ENCODE measurements around the gene RPUSD1.
"Not testable (repeated sequence)": the region's sequence is repeated elsewhere in the genome, so short reads cannot be mapped to it uniquely, and the experiment has no call there.

RPUSD1 gene

GRCh38 chr16:747978-748746, 40.0 kb downstream of the RPUSD1 start:
- no peak for DNase-seq (ENCODE audit: low read depth in 2 of 2)

GRCh38 chr16:746637-747036, 41.5 kb downstream of the RPUSD1 start:
- no peak for DNase-seq (ENCODE audit: low read depth in 2 of 2)

GRCh38 chr16:745739-746138, 42.4 kb downstream of the RPUSD1 start:
- no peak for DNase-seq (ENCODE audit: low read depth in 2 of 2)

GRCh38 chr16:743794-744500, 44.2 kb downstream of the RPUSD1 start:
- DNase-seq (ENCODE audit: low read depth in 2 of 2) = no peak

GRCh38 chr16:742894-743293, 45.3 kb downstream of the RPUSD1 start:
- DNase-seq (ENCODE audit: low read depth in 2 of 2) = not testable (repeated sequence)

- no peak for DNase-seq (ENCODE audit: low read depth in 2 of 2)
Measured at GRCh38 chr16:741986-742629, 46.1 kb downstream of the RPUSD1 start.

GRCh38 chr16:740764-741505, 47.2 kb downstream of the RPUSD1 start, which contains the start of gene CIAO3:
CIAO3 (minus strand) TSS chr16:740997; CDS start chr16:740985, 12 bp downstream.
- DNase-seq (ENCODE audit: low read depth in 2 of 2) = peak; percentile 88 to 90

- DNase-seq (ENCODE audit: low read depth in 2 of 2) = no peak
Measured at GRCh38 chr16:740459-740763, 47.8 kb downstream of the RPUSD1 start.

- no peak for DNase-seq (ENCODE audit: low read depth in 2 of 2)
Measured at GRCh38 chr16:739560-740458, 48.4 kb downstream of the RPUSD1 start.

GRCh38 chr16:736936-737481, 51.2 kb downstream of the RPUSD1 start:
- no peak for DNase-seq (ENCODE audit: low read depth in 2 of 2)

- no peak for DNase-seq (ENCODE audit: low read depth in 2 of 2)
Measured at GRCh38 chr16:735982-736453, 52.2 kb downstream of the RPUSD1 start.

- DNase-seq (ENCODE audit: low read depth in 2 of 2) = no peak
Measured at GRCh38 chr16:734981-735881, 53.0 kb downstream of the RPUSD1 start.

All from stimulated activated CD8-positive, alpha-beta memory T cell treated with anti-CD3 and anti-CD28 coated beads, Interleukin-7, amount 100 ng/mL, for 1 hour (primary cell).